Hair follicle dermal papilla cell (primary cell): ENCODE measurements around the gene CEP41. TPM values are rescaled to one million over a fixed set of nuclear protein-coding genes. Genes with fewer than 3 reads are reported as not detected.

Experiments used
- small RNA-seq: library from RNA; depleted of rRNA; stranded (forward); fragments of <200 nt; gene quantifications from one replicate; pipeline ENCODE3, GENCODE V24; 2012
- total RNA-seq: library from RNA; depleted of rRNA; stranded (reverse); fragments of >200 nt; gene quantifications from 2 replicates; pipeline ENCODE4 v1.2.3, GENCODE V29; 2012

Gene CEP41, protein sequence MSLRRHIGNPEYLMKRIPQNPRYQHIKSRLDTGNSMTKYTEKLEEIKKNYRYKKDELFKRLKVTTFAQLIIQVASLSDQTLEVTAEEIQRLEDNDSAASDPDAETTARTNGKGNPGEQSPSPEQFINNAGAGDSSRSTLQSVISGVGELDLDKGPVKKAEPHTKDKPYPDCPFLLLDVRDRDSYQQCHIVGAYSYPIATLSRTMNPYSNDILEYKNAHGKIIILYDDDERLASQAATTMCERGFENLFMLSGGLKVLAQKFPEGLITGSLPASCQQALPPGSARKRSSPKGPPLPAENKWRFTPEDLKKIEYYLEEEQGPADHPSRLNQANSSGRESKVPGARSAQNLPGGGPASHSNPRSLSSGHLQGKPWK
- 15.9 and 16.3 TPM in 2 replicates for total RNA-seq

DNA sequence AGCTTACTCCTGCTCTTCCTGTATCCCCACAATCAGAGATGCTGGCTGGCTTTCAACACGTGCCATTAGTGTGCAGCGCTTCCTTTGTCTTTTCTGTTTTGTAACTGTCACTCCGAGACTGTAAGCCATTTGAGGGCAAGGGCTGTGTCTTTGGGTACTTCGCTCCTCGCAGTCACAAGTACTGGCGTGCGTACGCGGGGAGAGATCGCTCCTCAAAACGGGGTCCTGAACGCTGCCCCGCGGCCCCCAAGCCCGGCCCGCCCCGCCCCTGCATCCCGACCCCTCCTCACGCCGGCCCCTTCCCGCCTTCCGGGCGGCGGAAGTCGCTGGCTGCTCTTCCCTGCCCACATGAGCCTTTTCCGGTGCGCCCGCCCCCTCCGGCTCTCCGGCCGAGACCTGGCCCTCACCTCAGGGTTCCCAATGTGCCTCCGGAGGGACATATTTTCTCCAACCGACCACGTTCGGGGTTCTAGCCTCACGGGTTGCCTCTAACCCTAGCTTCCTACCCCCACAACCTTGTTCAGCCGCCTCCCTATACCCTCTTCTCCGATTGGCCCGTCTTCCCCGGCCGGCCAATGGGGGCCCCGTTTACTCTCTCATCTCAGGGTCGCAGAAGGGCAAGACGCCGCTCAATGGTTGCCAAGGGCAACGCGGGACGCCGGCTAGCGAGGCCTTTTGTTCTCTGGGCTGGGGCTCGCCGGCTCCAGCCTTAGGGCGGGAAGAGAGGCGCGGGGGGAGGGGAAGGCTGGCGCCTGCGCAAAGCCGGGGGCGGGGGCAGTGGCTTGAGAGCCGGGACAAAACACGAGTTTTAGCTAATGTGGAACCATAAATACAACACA, at the start of gene CEP41:
Gene CEP41, minus strand, starts transcription at position 490 of the 839 bp plus-strand sequence. Its CDS starts 50 bp downstream, at position 440.

DNA sequence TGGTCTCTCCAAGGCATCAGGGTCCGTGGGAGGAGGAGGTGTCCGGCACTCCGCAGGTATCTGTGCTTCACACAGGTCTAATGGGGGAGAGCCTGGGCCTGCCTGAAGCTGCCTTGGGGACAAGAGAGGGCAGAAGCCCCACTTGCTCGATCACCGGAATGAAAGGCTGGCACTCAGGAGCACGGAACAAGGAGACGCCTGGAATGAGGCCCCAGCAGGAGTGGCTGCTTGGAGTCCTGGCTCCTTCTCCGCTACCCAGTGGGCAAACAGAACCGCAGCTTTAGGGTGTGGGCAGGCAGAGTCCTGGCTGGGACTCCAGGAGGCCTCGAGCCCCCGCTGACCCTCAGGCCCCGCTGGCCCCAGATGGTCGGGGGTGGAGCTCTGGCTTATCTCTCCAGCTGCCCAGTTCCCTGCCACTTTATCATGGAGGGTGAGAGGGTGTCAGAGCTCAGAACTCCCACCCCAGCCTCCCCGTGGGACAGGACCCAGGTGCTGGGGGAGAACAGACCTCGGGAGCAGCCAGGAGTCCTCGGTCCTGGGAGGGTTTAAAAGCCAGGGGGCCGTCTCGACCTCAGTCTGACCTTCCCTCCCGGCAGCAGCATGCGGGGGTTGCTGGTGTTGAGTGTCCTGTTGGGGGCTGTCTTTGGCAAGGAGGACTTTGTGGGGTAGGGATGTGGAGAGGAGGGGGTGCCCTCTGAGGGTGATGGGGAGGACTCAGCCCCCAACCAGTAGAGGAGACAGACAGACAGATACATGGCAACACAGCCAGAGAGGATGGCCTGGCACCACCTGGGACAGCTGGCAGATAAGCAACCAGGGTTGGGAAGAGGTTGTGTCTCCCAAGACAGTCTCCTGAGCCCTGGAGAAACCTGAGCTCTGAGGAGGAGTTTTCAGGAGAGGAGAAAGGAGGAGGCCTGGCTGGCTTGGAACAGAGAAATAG, 60.6 kb downstream of the CEP41 start, which contains the start of gene CPA1:
Gene CPA1, plus strand, starts transcription at position 574 of the 940 bp plus-strand sequence. Its CDS starts 27 bp downstream, at position 601.

DNA sequence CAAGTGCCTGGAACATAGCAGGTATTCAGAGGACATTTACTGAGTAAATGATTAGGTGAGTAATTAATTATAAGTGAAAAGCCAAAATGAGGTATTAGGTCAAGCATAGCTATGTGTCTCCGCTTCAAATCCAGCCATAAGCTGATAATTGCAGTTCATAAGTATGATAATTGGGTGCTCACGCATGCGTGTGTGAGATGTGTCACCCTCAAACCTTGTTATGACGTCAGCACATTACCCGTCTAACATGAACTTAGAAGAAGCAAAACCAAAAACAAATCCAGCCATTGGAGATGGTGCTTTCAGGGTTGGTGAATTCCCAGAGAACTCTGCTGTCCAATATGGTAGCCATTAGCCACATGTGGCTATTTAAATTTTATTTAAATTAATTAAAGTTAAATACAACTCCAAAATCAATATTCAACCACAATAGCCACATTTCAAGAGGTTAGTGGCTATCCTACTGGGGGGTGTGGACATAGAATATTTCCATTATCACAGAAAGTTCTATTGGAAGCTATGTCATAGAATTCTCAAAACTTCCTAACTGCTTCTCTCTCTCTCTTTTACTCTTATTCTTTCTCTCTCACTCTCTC, 96.4 kb downstream of the CEP41 start, which contains the start of gene CPA5:
Gene CPA5, plus strand, starts transcription at position 546 of the 596 bp plus-strand sequence. CDS start 1,670 bp downstream, outside the sequence.

Small RNA genes lying within 50 kb of the gene (small RNA-seq; reads per million reads assigned to genes)
- gene RF02148 = not detected
- gene RF02149 = not detected
- gene RF02150 = not detected

Other genes starting within 250 kb of the CEP41 start
- 19.1 and 21.4 TPM in 2 replicates for gene TMEM209, start 235.6 kb downstream of the CEP41 start, total RNA-seq
- not detected in 2 replicates for gene SSMEM1, start 233.2 kb downstream of the CEP41 start, total RNA-seq
- not detected in 2 replicates for gene CPA2, start 174.2 kb downstream of the CEP41 start, total RNA-seq
- 6.8 and 7.0 TPM in 2 replicates for gene CPA4, start 147.9 kb downstream of the CEP41 start, total RNA-seq
- 0.16 TPM in 1 of 2 replicates, not detected in the other for gene CPA5, start 96.2 kb downstream of the CEP41 start, total RNA-seq
- not detected in 2 replicates for gene CPA1, start 60.5 kb downstream of the CEP41 start, total RNA-seq
- 24.3 and 29.2 TPM in 2 replicates for gene MEST, start 51.1 kb upstream of the CEP41 start, total RNA-seq
- gene COPG2, start 227.7 kb upstream of the CEP41 start, total RNA-seq = 42.9 and 64.6 TPM in 2 replicates
- not detected in 2 replicates for gene TSGA13, start 245.5 kb upstream of the CEP41 start, total RNA-seq